ENCODE results near the gene THOP1.

THOP1 gene

GRCh38 chr19:2808129-2808941 lies 23.0 kb downstream of the THOP1 start:
- Mint-ChIP-seq H3K9me3 (no peaks in the 10 kb centered on the region), H3K4me1 (ENCODE audit: low read depth) (no peaks in the 10 kb centered on the region), H3K27me3 (ENCODE audit: low read depth) (no peaks in the 10 kb centered on the region), H3K36me3 (ENCODE audit: low read depth) (peaks cover 8% of the 10 kb centered on the region), H3K27ac (no peak overlapping the region), H3K4me3 (no peak overlapping the region)
- no peak for DNase-seq (ENCODE audit: low spot score)

GRCh38 chr19:2809387-2810140 lies 24.3 kb downstream of the THOP1 start:
- H3K36me3 Mint-ChIP-seq (ENCODE audit: low read depth): peaks cover 11% of the 10 kb centered on the region
- no peak overlapping the region for H3K4me3 Mint-ChIP-seq
- H3K4me1 Mint-ChIP-seq (ENCODE audit: low read depth): no peaks in the 10 kb centered on the region
- no peaks in the 10 kb centered on the region for H3K27me3 Mint-ChIP-seq (ENCODE audit: low read depth)
- DNase-seq (ENCODE audit: low spot score): no peak
- H3K27ac Mint-ChIP-seq: no peak overlapping the region
- H3K9me3 Mint-ChIP-seq: no peaks in the 10 kb centered on the region

GRCh38 chr19:2810141-2811091 lies 25.1 kb downstream of the THOP1 start:
- Mint-ChIP-seq H3K27me3 (ENCODE audit: low read depth) (no peaks in the 10 kb centered on the region), H3K9me3 (no peaks in the 10 kb centered on the region), H3K4me1 (ENCODE audit: low read depth) (no peaks in the 10 kb centered on the region), H3K4me3 (no peak overlapping the region), H3K27ac (no peak overlapping the region), H3K36me3 (ENCODE audit: low read depth) (peaks cover 10% of the 10 kb centered on the region)
- no peak for DNase-seq (ENCODE audit: low spot score)

GRCh38 chr19:2811221-2811722 lies 26.0 kb downstream of the THOP1 start:
- Mint-ChIP-seq H3K4me3 (no peak overlapping the region), H3K36me3 (ENCODE audit: low read depth) (peaks cover 8% of the 10 kb centered on the region), H3K27ac (no peak overlapping the region), H3K9me3 (no peaks in the 10 kb centered on the region), H3K4me1 (ENCODE audit: low read depth) (no peaks in the 10 kb centered on the region), H3K27me3 (ENCODE audit: low read depth) (no peaks in the 10 kb centered on the region)
- DNase-seq (ENCODE audit: low spot score): no peak

GRCh38 chr19:2811735-2812413 lies 26.6 kb downstream of the THOP1 start:
- Mint-ChIP-seq H3K27ac (no peak overlapping the region), H3K4me1 (ENCODE audit: low read depth) (no peaks in the 10 kb centered on the region), H3K4me3 (no peak overlapping the region), H3K27me3 (ENCODE audit: low read depth) (no peaks in the 10 kb centered on the region), H3K36me3 (ENCODE audit: low read depth) (peaks cover 8% of the 10 kb centered on the region), H3K9me3 (no peaks in the 10 kb centered on the region)
- DNase-seq (ENCODE audit: low spot score): no peak

GRCh38 chr19:2812414-2813234 lies 27.3 kb downstream of the THOP1 start:
- no peak overlapping the region for H3K4me3 Mint-ChIP-seq
- H3K36me3 Mint-ChIP-seq (ENCODE audit: low read depth): peaks cover 8% of the 10 kb centered on the region
- no peaks in the 10 kb centered on the region for H3K27me3 Mint-ChIP-seq (ENCODE audit: low read depth)
- no peaks in the 10 kb centered on the region for H3K9me3 Mint-ChIP-seq
- no peak overlapping the region for H3K27ac Mint-ChIP-seq
- no peaks in the 10 kb centered on the region for H3K4me1 Mint-ChIP-seq (ENCODE audit: low read depth)
- no peak for DNase-seq (ENCODE audit: low spot score)

- DNase-seq (ENCODE audit: low spot score): no peak
- Mint-ChIP-seq H3K36me3 (ENCODE audit: low read depth) (peaks cover 8% of the 10 kb centered on the region), H3K4me3 (no peak overlapping the region), H3K27me3 (ENCODE audit: low read depth) (no peaks in the 10 kb centered on the region), H3K27ac (no peak overlapping the region), H3K9me3 (no peaks in the 10 kb centered on the region), H3K4me1 (ENCODE audit: low read depth) (no peaks in the 10 kb centered on the region)
Measured at GRCh38 chr19:2813235-2814160, 28.2 kb downstream of the THOP1 start.

- Mint-ChIP-seq H3K4me1 (ENCODE audit: low read depth) (no peaks in the 10 kb centered on the region), H3K9me3 (no peaks in the 10 kb centered on the region), H3K36me3 (ENCODE audit: low read depth) (peaks cover 4% of the 10 kb centered on the region), H3K27me3 (ENCODE audit: low read depth) (no peaks in the 10 kb centered on the region), H3K4me3 (no peak overlapping the region), H3K27ac (no peak overlapping the region)
- no peak for DNase-seq (ENCODE audit: low spot score)
Measured at GRCh38 chr19:2814426-2814825, 29.1 kb downstream of the THOP1 start.

- no peak for DNase-seq (ENCODE audit: low spot score)
- Mint-ChIP-seq H3K36me3 (ENCODE audit: low read depth) (peaks cover 3% of the 10 kb centered on the region), H3K27me3 (ENCODE audit: low read depth) (no peaks in the 10 kb centered on the region), H3K9me3 (no peaks in the 10 kb centered on the region), H3K27ac (no peak overlapping the region), H3K4me1 (ENCODE audit: low read depth) (peaks cover under 1% of the 10 kb centered on the region), H3K4me3 (no peak overlapping the region)
Measured at GRCh38 chr19:2815191-2815614, 29.9 kb downstream of the THOP1 start.

GRCh38 chr19:2815923-2816322 lies 30.6 kb downstream of the THOP1 start:
- H3K9me3 Mint-ChIP-seq: no peaks in the 10 kb centered on the region
- peaks cover 3% of the 10 kb centered on the region for H3K36me3 Mint-ChIP-seq (ENCODE audit: low read depth)
- no peak for DNase-seq (ENCODE audit: low spot score)
- H3K4me1 Mint-ChIP-seq (ENCODE audit: low read depth): peaks cover 3% of the 10 kb centered on the region
- H3K27me3 Mint-ChIP-seq (ENCODE audit: low read depth): no peaks in the 10 kb centered on the region
- no peak overlapping the region for H3K4me3 Mint-ChIP-seq
- H3K27ac Mint-ChIP-seq: no peak overlapping the region

GRCh38 chr19:2816641-2817040 lies 31.3 kb downstream of the THOP1 start:
- H3K4me1 Mint-ChIP-seq (ENCODE audit: low read depth): peaks cover 3% of the 10 kb centered on the region
- no peak for DNase-seq (ENCODE audit: low spot score)
- H3K27me3 Mint-ChIP-seq (ENCODE audit: low read depth): no peaks in the 10 kb centered on the region
- no peak overlapping the region for H3K4me3 Mint-ChIP-seq
- peaks cover 3% of the 10 kb centered on the region for H3K36me3 Mint-ChIP-seq (ENCODE audit: low read depth)
- no peak overlapping the region for H3K27ac Mint-ChIP-seq
- H3K9me3 Mint-ChIP-seq: no peaks in the 10 kb centered on the region

All from T-helper 2 cell treated with Interferon-gamma antibody and Interleukin-4, amounts not matched to agents 5 μg/mL and 100 μg/mL, for 36 hours (primary cell).